GM18511 (cell line): ENCODE measurements around the gene BLID.

Experiments
- ATAC-seq: cut with Tn5 transposase; IDR thresholded peaks from one replicate; pipeline ENCODE4 v1.9.1; 2021; ENCODE audit warnings: mild to moderate bottlenecking, moderate library complexity; ENCODE audit not compliant: unreplicated experiment

BLID gene

DNA sequence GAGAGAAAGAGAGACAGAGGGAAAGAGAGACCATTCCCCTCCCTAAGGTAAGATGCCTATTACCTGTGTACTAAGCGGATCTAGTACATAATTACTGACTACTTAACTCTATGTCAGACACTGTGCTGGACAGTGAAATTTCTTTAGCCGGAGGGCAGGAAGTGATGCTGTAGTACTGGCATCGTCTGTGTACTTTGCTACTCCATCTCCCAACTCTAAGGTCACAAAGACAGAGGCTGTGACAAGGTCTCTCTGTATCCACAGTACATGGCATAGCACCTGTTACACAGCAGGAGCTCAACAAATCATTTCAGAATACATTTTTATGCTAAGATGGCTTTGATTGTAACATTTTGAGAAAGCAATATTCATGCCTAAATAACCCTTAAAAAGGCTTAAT is 9.0 kb downstream of the BLID start:
- no peak for ATAC-seq

DNA sequence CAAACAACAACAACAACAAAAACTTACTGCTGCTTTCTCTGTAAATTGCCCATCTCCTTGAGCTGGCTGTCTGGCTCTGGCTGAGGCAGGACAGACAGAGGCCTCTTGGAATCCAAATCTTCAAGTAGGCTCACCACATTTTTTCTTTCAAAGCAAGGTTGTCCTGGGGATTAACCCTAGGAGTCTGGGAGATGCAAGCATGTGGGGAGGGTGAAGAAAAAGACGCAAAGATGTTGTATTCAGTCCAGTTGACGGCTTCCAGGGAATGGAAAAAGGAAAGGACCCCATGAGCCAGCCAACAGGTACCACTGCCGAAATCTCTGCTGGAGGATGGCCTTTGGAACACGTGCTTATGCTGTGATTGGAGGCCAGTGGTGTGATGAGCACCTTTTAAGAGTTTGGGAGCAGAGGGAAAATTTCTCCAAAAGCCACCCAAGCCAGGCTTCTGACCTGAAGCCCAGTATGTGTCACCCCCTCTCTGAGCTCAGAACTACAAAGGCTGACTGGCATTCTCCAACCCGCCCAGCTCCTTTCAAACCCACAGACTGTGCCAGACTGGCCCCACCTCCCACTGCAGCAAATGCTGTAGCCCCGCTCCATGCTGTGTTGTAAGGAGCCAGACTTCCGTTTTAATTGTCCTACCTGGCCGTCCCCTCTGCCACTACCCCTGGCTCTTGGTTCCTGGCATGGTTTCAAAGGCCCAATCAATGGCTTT is 10.8 kb downstream of the BLID start:
- ATAC-seq: no peak

DNA sequence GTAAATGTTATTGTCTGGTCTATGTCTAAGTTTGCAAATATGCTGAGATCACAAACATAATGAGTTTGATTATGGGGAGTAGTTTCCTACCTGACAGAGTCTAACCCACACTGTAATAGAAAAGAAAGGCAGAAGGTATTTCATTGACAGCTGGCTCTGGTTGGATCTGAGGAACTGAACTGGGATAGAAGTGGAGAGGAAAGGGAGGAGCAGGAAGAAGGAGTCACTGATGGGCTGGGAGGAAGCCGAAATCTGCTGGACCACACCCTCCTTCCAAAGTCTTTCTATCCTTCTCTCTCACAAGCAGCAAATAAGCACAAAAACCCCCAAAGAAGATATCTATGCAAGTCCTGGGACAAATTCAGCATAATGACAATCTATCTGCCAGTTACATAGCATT is 11.7 kb downstream of the BLID start:
- ATAC-seq: no peak

DNA sequence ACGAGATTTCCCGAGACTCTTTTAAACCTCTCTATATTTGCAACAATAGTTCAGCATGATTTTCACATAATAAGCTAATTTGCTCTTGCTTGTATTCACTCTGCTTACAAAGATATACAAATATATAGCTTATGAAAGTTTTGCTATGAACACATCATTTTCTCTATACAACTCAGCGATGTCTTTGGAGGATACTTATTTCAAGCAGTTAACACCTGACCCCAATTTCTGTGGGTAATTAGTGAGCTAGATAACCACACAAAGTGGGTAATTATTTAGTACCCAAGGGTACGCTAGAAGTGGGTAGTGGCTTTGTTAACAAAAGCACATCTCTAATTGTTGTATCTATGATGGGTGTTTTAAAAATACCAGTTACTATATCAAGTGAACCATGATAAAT is 12.3 kb downstream of the BLID start:
- no peak for ATAC-seq

DNA sequence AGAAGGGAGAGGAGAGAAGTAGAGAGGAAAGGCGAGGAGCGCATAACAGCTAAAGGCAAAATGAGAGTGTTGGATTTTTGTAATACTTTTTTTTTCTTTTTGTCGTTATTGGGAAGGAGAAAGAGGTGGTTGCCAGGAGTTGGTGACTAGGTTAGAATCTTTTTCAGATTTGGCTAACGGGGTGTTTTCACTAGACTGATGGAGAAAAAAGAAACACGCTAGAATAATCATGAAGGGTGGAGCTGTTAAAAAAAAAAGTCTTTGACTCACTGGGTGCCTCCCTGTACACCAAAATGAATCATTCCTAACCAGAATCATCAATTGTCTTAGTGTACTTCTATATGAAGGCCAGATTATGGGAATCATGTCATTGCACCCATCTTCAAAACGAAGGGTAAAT is 12.7 kb downstream of the BLID start:
- ATAC-seq: no peak

DNA sequence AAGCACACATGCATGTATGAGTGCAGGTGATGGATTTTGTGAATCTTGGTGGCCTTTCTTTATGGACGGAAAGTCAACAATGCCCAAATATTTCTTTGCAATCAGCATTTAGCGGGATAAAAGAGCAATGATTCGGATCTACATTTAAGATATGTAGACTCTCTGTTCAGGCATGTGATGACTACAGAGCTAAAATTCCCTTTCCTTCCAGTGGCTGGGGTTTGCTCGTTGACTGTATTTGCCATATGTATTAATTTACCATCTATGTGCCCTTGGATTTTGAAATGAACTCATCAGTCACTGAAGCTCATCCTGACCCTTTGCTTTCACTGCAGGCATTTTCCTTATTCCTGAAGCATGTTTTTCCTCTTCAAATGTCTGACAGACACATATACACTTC is 13.6 kb downstream of the BLID start:
- no peak for ATAC-seq

DNA sequence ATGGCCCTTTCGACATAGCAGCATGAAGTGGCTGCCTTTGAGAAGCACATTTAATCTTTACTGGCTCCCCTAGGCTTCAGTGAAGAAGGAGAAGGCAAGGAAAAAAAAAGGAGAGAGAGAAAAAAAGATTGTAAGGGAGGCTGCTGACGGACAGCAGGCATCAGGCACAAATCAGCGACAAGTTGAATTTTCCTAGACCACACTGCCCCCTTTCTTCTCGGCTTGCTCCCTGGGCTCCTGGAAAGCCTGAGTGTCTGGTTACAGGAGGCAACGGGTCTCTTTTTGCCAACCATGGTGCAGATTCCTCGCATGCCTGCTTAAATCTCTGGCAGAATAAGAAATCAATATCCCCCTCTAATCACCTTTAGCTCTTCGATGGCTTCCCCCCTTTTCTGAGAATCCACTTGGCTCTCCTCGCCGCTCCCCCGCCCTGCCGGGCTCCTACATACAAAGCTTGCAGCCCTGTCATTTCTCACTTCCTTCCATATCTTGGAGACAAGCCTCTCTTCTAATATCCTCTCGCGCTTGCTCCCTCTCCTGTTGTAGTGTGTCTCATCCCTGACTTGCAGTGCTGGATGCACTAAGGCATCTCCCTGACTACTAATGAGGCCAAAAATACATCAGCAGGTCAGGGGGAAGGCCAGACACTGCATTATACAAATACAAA is 14.3 kb downstream of the BLID start:
- ATAC-seq: no peak

DNA sequence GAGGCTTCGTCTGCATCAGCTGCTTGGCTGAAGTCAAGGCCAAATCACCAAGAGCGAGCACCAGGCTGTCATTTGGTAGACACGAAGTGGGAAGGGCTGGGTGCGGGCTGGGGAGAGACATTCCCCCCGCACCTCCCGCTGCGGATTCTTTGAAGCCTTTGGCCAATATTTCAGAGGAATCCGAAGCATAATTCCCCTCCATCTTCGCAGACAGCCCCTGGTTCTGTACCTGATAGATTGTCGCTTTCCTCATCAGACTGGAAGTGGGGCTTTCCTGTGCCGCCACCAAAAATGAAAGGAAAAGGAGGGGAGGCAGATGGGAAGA is 15.3 kb downstream of the BLID start:
- ATAC-seq: no peak

DNA sequence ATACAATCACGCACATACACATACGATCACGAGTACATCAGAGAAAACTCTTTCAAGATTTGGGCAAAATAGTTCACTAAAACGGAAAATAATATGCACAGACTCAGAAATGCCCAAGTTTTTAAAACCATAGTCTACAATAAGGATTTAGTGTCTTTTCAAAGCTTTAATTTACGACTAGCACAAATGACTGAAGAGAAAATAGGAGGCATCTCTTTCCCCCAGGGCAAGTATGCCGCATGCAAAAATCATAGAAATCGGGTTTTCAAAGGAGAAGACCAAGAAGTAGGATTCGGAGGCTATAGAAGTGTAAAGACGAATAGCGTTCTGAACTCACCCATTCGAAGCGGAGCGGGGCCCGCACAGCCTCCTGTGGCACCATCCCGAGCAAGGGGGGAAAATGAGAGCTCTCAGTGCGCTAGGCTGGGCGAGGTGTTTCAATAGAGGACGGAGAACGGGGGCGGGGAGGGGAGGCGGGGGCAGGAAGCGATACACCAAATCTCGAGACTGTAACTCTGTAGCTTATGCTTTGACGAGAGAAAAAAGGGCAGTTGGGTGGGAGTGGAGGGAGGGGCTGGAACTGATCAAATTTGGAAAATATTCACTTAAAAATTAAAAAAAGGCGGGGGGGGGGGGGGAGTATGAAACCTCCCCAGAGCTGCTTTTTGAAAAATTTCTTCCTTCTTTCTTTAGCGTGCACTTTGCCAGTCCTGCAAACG is 15.8 kb downstream of the BLID start:
- no peak for ATAC-seq

DNA sequence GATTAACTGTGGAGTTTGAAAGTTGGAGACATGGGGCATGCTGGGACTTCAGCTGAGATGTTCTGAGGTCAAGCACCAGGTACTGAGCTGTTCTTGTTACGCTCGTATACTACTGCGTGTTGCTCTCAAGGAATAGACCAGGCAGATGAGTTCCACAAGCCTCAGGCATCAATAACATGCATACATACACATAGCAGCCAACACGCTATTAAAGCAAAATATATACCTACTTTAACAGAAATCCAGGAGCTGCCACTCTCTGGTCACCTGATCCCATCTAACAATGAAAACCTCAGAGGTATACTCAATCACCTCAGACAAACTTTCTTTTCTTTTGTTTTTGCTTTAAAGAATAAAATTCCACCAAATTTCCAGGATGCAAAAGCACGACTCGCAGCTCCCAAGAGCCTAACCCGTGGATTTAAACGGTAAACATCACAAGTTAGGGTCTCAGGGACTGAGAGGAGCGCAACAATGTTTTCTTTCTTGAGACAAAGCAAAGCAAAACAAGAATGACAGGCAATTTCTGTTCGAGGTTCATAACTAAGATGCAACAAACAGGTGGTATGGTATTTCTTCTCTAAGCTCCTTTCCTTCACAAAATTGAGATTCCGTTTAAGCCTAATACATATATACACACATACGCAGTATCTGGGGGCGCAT is 16.5 kb downstream of the BLID start:
- ATAC-seq: no peak

DNA sequence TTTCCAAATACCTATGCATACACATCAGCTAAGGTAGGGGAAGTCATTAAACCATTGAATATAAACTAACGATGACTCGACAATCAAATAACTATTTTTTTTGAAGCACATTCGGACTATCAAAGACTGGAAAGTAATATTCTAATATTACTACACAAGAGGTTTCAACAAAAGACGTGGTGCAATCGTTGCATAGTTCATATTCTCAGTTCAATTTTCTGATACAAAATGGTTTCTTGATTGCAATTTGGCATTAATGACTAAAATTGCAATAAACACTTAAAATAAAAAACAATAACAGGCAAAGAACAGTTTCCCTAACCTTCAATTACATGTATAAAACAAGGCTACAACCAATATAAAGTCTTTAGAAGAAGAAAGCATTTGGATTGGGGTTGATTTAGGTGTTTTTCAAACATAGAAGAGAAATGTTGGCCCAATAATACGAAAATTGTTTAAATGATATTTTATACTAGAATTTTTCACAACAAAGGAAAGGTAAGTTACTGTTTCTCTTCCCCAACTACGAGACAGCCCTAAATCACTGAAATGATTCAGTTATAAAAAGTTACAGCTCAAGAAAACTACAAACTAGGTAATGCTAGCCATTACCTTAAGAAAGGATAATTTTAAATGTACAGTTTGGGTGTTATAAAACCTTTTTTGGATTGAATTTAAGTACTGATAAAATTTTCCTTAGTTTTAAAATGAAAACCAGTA is 17.6 kb downstream of the BLID start:
- ATAC-seq: no peak

DNA sequence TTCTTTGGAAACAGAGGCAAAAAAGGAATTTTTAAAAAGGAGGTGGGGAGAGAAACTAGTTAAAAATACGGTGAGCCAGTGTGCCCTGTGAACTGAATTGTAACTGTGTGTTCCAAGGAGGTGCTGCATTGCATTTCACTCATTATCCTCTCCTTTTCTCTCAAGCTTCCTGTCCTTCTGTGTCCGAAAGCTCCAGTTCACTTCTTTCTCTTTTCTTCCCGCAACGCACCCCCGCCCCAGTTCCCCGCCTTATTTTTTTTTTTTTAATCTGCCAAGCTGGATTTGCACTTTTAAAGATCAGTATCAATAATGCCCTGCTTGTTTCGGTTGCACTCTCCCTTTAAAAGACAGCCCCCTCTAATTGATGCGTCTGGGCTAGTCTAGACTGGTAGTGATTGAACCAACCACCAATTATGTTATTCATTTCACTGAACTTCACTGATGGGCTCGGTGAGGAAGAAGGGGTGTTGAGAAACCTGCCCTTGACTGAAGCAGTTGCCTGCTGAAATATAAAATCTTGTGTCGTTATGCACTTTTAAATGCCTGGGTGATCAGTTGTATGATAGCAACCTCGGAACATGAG is 18.5 kb downstream of the BLID start:
- ATAC-seq: no peak

DNA sequence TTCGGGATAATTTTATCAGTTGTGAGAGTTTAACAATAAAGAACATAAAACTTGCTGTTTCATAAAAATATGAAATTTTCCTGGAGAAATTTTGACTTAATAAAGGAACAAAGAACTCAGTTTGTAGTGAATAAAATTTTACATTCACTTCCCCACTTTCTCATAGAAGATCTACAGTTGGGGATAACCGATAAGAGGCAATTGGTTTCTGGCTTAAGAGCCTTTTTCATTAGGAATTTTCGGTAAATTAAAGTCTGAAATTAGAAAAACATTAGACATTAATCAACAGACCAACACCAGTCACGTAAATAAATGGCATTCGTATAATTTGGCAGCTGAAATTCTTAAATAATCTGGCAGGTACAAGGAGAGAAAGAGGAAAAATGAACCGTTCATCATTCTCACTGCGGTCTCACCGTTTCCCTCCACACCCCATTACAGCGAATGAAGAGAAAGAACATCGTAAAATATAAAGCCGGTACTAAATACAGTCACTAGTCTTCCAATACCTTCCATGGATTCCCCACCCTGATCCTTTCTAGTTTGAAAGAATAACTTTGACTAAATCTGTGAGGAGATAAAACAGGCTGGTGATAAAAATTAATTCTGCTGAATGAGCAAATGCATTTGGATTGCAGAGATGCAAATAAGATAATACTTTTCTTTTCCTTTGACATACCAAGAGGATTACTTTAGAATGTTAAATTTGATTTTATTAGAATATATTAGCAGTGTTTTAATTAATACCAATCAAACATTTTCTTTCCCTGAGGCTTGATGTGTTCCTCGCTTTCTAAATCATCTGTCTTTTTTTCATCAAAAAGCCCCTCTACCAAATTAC is 19.5 kb downstream of the BLID start:
- no peak for ATAC-seq

DNA sequence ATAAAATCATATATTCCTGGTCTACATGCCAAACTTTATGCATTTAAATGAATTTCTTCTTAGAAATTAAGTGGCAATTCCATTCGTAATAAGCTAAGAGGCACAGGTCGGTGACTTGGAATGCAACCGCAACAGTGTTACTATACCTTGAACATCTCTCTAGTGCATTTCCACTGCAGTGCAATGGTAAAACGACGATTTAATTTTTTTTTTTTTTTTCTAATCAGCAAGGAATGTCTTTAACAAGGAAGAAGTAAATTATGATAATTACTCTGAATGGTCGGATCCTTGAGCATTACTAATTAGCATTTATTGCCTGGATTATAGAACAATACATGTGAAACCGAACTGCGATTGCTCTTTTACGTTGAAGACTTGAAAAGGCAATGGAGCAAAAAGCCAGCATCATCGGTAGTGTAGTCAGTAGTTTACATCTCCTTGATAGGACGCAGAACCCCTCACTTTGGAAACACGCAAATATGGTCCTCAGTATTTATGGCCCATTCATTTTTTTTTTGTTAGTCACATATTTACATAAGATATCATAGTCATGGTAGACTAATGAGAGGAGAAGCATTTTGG is 20.2 kb downstream of the BLID start:
- no peak for ATAC-seq

DNA sequence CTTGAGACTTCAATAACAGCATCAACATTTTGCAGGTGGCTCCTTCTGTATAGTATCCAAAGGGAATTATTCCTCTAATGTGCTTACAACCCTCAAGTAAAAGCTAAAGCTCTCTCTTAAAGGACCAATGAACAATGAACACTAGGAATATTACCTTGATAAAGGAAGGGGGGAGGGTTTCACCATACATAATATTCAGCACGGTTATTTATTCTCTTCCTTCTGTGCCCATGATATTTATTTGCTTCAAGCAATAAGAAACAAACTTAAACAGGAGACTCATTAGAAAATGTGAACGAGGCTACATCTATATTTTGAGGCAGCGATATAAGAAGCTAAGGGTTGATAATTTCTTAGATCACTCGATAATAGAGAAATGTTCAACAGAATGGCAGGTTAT is 21.2 kb downstream of the BLID start:
- no peak for ATAC-seq

DNA sequence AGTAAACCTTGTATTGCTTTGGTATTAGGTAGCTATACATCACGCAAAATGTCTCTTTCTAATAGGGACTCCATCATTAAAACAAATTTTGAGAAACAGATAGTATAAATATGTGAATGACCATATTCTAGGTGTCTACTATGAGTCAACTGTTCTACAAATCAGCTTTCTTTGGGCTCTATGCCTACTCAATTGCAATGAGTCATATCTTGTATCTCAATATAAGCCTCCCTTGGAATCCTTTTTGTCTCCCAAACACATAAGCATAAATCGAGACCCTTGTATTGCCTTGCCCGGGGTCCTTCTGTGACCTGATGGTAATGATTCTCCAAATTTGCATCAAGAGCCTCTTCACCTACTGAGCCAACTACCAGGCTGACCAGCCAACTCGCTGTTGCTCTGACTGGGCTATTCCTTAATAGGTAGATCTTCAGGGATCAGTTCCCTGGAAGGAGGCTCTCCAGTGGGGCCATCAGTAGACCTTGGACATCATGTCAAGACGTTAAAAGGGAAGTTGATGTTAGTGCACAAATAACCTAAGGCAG is 22.2 kb downstream of the BLID start:
- no peak for ATAC-seq

DNA sequence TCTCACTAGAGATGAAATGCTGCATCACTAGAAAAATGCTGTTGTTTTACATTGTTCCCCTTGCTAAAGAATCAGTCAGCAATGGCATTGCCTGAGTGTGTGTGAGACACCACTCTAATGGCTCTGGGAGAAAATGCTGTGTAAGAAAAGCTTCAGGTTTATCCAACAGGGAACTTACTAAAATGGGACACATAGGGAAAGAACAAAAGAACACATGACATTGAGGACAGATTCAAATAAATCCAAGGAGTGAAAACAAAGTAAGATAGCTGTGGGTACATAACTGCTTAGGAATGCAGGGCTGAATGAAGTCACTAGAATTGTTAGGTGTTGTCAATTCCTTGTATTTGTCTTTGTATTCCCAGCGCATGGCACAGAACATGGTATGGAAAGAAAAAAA is 24.2 kb downstream of the BLID start:
- no peak for ATAC-seq

DNA sequence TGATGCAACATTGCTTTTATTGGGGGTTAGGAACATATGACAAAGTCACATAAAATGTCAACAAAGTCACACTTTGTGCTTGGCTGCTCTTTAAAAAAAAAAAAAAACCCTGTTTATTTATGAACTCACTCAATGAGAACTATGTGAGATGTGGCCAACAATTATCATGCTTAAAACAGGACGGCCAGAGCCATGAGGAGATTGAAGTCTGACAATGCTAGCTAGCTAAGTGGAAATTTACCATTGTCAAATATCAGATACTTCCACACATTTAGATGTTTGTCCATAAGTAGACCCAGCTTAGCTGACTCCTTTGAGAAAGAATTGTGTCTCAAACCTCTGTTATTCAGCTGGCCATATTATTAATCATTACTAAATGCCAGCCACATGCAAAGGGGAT is 26.9 kb downstream of the BLID start:
- no peak for ATAC-seq

DNA sequence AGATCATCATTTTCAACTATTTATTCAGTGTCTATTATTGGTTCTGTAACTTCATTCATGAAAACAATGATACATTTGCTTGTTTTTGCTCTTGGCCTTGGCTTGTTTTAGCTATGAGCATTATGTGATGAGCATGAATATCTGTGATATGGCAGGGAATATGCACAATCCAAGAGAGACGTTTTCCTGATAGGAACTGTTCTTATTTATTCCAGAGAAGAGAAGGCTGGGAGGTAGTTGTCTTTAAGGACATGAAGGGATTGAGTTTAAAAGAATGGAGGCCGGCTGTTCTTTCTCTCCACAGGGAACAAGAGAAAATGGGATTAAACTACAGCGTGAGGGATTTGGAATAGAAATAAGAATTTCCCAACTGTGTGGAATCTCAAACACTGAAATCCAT is 30.3 kb downstream of the BLID start:
- ATAC-seq: no peak
